NCI-H1105 (cell line): ENCODE measurements around the gene SCP2.
A peak's percentile ranks its signal among the peaks of the same experiment; 100 is the strongest.
"Not testable (repeated sequence)": the region's sequence is repeated elsewhere in the genome, so short reads cannot be mapped to it uniquely, and the experiment has no call there.

Experiments used
- DNase-seq: peaks from one replicate; lab custom pipeline; 2025; lab: John Stamatoyannopoulos, UW

SCP2 gene

GRCh38 chr1:52973841-52974240, 46.8 kb downstream of the SCP2 start:
- DNase-seq = no peak

DNA sequence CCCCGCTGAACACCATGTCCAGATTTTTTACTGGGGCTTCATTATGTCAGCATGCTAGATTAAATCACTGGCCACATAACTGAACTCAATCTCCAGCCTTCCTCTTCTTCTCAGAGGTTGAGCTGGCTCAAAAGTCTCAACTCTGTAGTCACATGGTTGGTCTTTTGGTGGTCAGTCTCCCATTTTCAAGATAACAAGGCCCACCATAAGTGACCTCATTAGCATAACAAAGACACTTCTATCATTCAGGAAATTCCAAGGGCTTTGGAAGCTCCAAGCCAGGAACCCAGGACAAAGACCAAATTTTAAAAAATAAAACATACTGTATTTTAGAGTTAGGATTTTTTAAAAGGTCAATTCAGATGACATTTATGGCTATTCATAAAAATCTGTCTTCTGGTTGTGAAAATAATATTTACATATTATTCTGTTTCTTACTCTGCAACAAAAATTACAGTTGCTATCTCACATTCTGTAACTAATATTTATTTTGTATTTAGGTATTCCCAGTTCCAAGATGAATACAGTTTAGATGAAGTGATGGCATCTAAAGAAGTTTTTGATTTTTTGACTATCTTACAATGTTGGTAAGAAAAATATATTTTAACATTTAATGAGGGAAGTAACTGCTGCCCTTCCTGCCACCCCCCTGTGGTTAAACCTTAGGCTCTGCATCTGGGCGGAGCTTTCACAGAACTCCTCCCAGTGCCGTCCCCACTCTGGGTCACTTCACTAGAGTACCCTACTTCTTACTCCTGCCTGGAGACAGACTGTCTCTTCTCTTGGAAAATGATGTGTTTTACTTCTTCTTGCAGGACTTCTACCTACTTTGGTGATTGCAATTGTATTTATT, 49.3 kb downstream of the SCP2 start:
- DNase-seq = no peak

DNA sequence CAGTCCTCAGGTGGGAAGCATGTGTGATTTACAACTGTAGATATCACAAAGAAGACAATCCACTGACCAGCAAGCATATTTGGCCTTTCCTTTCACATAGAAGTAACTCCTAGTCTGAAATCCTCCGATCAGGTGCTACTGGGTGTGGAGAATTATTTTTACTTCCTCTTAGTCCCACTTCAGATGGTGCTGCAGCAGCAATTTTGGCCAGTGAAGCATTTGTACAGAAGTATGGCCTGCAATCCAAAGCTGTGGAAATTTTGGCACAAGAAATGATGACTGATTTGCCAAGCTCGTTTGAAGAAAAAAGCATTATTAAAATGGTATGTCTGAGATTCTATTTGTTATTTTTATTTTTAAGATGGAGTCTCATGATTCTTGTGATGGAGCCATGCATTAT, 51.0 kb downstream of the SCP2 start:
- no peak for DNase-seq

GRCh38 chr1:52992733-52993132, 65.7 kb downstream of the SCP2 start:
- DNase-seq = not testable (repeated sequence)

DNA sequence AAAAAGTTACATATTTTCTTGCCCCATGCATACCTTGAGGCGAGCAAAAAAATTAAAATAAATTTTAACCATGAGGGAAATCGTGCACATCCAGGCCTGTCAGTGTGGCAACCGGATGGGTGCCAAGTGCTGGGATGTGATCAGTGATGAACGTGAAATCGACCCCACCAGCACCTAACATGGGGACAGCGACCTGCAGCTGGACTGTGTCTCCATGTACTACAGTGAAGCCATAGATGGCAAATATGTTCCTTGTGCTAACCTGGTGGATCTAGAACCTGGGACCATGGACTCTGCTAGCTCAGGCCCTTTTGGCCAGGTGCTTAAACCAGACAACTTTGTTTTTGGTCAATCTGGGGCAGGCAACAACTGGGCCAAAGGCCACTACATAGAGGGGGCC, 67.6 kb downstream of the SCP2 start:
- no peak for DNase-seq

DNA sequence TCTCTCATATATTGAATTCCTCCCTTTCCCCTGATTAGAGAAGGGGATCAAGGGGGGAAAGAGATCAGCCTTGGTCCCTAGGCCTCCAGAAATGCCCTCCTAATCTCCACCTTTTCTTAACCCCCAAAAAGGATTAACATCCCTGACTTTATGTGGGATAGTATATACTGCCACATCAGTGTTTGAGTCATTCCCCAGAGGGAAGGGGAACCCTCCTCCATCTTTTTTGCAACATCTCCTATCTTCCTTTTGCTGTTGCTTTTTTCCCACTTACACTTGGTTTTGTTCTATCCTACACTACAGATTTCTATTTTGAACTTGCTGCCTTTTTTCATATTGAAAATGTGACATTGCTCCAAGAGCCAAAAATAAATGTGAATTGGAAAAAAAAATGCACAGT, 69.6 kb downstream of the SCP2 start:
- no peak for DNase-seq

DNA sequence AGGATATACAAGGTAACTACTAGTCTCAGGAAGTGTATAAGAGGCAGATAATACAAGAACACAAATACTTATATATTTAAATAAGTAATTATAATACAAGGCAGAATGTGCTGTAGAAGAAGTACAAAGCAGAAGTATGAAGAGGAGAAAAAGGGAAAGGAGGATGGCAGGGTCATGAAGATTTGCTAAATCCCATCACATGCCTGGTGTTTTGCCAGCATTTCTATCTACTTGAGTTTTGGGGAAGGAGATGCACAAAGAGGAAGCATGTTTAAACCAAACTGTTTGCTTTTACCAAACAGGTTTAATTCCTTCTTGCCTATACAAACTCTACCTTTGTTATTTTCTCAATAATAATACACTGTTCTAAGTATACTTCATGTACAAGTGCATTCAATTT, 74.1 kb downstream of the SCP2 start:
- DNase-seq = no peak

GRCh38 chr1:53006612-53007011, 79.5 kb downstream of the SCP2 start:
- not testable (repeated sequence) for DNase-seq

DNA sequence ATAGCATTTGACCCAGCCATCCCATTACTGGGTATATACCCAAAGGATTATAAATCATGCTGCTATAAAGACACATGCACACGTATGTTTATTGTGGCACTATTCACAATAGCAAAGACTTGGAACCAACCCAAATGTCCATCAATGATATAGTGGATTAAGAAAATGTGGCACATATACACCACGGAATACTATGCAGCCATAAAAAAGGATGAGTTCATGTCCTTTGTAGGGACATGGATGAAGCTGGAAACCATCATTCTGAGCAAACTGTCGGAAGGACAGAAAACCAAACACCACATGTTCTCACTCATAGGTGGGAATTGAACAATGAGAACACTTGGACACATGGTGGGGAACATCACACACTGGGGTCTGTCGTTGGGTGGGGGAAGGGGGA, 83.2 kb downstream of the SCP2 start:
- not testable (repeated sequence) for DNase-seq

GRCh38 chr1:53011175-53011574, 84.1 kb downstream of the SCP2 start:
- DNase-seq = no peak

DNA sequence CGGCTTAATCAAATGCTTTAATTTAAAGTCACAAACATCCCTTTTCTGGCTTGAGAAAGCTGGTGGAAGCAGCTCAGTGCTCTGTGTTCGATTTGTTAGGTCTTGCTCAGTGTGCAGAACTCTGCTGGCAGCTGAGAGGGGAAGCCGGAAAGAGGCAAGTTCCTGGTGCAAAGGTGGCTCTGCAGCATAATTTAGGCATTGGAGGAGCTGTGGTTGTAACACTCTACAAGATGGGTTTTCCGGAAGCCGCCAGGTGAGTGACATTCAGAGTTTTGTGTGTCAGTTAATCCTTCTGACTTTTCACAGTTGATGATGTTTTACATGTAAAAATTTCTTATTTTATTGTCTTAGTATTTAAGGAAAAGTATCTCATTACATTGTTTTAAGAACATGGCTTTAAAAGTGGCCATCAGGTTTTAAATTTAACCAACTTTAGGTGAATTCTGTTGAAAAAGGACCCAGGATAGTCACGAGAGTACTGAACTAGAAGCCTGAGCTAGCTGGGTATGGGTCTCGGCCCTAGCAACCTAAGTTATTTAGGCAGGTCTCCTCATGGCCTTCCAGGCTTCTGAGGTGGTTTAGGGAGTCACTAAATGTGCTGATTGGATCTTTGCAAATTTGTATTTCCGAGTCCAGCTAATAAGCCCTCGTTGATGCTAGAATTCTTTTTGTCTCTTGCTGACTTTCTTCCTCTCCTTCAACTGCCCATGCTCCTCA, 87.9 kb downstream of the SCP2 start:
- peak; percentile 86 for DNase-seq

DNA sequence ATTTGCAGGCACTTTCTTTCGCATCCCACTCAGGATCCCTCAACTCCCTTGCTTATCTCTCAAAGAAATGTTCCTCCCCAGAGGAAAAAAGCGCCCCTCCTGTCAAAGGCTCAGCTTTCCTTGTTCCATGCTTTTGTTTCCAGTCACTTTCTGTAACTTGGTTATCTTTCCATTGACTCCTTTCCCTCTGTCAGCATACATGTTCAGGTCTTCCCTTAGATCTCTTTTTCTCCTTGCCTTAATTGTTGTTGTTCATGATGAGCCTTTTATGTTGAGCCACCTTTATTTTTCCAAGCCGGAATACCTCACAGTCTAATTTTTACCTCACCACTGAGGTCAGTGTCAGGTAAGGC, 88.4 kb downstream of the SCP2 start:
- no peak for DNase-seq

DNA sequence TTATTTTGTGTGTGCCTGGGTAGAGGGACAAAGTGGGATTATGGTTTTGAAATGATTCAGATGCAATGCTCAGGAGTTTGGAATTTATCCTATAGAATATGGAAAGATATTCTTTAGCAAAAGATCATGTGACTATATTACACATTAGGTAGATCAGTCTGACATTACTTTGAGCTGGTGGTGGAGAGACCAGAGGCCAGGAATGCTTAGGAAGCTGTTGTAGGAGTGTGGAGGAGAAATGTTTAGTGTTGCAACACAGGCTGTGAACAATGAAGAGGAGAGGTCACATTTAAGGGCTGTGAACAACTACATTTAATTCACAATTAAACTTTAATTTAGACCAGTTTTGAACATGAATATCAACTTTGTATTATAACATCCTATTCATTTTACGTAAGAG, 89.6 kb downstream of the SCP2 start:
- DNase-seq = no peak

- no peak for DNase-seq
Observed at GRCh38 chr1:53020588-53020987, 93.5 kb downstream of the SCP2 start.

- DNase-seq = no peak
Observed at GRCh38 chr1:53022179-53022578, 95.1 kb downstream of the SCP2 start.

GRCh38 chr1:53023546-53023945, 96.5 kb downstream of the SCP2 start:
- DNase-seq = no peak

- no peak for DNase-seq
Observed at GRCh38 chr1:53024117-53024516, 97.0 kb downstream of the SCP2 start.

DNA sequence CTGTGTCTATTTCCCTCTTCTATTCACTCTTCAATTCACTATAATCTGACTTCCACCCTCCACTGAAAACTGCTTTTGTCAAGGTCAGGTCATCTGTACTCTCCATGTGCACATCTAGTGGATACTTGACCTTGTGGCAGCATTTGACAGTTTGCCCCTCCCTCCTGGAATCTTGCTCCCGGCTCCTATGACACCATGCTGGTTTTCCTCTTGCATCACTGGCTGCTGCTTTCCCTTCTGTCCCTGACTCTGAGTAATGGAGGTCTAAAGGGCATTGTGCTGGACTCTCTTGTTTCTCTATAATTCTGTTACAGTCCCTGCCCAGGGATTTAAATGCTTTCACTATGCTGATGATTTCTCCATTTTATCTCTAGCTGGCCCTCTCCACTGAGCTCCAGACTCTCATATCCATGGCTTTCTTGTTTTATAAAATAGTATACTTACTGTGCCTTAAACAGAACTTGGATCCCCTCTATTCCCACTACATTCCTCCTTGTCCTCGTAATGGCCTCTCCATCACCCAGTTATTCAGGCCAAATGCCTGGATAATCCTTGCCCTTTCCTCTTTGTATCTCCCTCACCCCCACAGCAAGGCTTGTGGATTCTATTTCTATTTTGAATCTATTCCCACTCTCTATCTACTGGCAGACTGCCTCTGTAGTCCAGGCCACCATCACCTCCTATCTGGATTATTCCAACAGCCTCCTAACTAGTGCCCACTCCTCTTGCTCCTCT, 98.1 kb downstream of the SCP2 start:
- DNase-seq = no peak

DNA sequence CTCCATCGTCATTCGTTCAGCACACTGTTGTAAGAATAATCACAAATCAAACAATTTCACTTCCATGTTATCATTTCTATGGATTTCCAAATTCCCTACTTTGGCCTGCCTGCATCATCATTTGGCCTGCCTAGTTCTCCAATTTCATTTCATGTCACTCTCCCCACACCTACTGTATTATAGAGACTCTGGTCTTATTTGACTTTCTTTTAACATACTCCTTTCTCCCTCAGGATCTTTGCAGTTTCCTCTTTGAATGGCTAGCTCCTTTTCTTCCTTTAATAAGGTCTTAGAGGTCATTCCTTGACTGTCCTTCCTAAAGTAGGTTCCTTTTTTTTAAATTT, 98.7 kb downstream of the SCP2 start:
- no peak for DNase-seq

GRCh38 chr1:53026254-53026653, 99.2 kb downstream of the SCP2 start:
- DNase-seq = no peak

DNA sequence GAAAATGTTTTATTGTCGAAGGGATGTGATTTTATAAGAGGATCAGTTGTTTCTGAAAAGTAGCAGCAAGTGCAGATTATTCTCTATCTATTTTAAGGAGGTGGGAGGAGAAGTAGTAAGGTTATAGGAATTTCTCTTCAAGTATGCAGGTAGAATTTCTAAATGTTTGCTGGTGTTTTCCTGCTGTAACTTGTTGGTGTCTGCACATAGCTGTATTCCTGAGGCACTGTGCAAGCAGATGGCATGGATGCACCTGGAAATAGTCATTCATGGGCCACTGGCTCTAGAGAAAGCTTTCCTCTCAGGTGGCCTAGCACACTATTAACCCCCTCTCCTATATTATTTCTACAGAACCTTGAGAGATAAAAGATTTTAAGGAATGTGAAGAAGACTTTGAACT, 104.7 kb downstream of the SCP2 start:
- no peak for DNase-seq

DNA sequence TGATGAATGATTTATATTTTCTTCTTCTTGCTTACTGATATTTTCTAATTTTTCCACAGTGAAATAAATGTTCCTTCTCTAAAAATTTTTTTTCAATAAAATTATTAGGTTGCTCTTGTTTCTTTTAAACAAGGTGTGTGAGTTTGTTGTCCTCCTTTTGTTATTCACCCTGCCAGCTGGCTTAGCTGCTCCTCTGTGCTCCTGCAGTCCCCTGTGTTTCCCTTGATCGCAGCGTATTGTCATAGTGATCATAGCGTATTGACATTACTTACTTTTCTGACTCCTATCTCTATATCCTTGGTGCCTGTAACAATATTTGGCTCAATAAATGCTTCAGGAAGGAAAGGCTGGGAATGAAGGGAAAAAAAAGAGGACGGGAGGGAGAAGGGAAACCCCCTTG, 110.1 kb downstream of the SCP2 start:
- no peak for DNase-seq

DNA sequence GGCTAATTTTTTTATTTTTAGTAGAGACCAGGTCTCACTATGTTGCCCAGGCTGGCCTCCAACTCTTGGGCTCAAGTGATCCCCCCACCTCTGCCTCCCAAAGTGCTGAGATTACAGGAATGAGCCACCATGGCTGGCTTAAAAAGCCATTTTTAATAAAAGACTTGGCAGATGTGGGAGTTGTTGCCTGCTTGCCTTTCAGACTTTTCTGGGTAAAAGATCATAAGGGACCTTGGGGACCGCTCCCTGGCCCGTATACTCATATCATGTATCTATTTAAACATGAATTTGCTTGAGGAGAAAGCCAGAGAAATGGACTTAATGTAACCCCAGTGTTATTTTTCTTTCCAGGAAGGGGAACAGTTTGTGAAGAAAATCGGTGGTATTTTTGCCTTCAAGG, 111.5 kb downstream of the SCP2 start:
- DNase-seq = no peak
